GM21515 (cell line): ENCODE results near the gene MTUS2.

Experiments used
- ATAC-seq: cut with Tn5 transposase; IDR thresholded peaks from one replicate; pipeline ENCODE4 v1.9.1; 2021; ENCODE audit not compliant: unreplicated experiment

MTUS2 gene

DNA sequence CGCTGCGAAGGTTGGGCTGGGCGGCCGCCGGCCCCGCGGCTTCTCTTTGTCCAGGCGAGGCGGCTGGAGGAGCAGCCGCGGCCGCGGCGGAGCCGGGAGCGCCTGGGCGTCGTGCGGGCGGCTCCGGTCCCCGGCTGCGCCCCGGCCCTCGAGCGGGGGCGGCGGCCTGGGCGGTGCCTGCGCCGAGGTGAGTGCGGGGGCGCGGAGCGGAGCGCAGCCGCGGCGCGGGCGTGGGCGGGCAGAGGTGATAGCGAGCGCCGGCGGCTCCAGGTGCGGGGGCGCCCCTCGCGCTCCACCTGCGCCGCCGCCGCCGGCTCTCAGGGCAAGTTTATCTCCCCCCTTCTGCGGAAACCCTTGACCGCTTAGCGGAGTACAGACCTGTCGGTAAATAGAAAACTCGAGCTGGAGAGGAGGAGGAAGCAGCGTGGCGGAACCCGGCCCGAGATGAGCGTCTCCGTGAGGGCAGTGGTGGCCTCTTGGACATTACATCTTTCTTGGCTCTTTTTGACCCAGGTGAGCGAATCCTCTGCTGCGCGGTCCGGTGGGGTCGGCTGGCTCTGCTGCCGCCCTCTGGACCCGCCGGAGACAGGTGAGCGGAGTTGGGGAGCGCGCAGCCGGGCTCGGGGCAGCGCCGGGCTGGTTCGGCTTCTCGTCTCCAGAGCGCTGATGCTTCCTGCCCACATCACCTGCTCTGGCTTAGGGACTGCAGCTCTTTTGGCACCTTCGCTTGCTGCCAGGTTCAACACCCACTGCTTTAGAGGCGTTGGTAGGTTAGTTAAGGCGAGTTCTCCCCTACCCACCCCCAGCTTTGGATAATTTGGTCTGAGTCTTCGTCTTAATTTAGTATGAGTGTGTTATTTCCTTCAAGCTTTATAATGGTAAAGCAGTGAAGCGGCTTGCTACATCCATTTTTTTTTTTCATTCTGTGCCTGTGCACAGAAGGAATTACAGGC, at the start of gene MTUS2:
Gene MTUS2, plus strand, starts transcription at position 241 of the 953 bp plus-strand sequence.
- peak; percentile 45 for ATAC-seq

DNA sequence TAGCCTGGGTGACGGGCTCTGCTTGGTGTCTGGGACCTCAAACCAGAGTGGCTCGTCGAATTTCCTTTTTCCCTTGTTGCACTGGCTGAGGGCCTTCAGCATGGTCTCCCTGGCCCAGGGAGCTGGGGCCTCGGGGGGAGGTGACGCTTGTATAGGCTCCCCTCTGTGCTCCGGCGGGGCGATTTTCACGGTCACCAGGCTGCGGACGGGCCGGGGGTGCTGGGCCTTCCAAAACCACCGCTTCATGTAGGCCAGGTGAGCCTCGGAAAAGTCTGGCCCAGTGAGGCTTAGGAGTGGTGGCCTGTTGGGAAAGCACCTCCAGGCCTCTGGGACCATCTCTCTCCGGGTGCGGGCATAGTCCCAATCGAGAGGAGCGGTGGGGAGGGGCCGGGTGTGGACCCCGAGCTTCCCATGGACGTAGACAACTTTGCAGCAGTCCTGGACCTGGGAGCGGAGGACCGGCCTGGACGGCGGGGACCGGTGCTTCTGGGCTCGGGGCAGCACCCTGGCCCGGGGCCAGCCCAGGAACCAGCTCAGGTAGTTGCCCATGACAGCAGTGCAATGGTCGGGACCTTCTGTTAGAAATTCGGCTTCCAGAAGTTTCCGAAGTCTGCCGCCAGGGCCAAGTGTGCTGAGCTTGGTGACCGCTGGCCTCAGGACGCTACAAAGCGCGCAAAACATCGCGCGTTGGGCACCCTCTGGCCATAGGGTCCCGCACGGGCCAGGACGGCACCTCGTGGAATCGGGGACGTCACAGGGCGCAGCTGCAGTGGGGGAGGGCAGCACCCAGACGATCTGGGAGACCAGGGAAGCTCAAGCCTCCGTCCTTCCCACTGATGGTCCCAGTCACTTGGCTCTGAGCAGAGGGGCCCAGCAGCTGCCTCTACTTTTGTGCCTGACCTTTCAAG, 41.6 kb upstream of the MTUS2 start:
- ATAC-seq: no peak

DNA sequence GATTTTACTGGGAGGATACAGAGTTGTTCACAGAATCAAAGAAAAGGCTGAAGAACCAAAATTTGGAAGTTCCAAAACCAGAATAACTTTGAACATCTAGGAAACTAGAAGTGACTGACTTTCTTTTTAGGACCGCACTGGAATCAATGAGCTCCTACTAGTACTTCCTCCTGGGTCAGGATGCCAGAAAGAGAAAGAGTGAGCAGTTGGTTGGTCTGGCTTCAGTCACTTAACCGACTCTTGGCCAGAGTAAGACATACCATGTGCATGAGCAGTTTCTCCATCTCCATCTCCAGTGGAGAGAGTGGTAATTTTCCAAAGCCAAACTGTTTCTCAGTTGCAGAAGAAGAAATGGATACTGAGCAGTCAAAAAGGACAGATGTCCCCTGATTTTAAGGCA, 27.1 kb upstream of the MTUS2 start:
- no peak for ATAC-seq

DNA sequence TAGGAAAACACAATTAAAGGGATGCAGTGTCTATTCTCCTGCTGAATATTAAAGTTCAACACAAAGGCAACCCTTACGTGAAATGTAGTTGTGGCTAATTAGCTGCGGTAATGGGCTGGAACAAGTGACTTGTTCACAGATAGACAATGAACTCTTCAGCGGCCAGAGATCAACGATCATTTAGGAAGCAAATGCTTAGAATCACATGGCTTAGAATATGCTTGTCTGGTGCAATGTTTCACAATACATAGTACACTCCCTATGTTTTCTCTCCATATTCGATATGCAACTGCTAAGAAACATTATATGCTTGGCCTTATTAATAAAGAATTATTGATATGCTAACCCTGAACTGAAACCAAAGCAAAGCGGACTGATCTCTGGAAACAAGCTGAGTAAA, 25.7 kb upstream of the MTUS2 start:
- ATAC-seq: no peak

DNA sequence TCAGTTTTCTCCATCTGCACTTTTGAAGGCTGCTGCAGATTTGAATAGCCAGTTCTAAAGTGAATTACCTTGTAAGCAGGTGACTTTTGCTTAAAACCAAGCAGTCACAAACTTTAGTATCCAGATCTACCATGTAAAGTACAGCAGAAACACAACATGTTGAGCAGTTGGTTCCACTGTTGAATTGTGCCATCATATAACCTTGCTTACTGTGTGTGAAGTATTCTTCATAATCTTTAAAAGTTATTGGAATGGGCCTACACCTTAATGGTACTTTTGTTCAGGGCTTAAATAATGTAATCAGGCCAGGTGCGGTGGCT, 23.2 kb upstream of the MTUS2 start:
- ATAC-seq: no peak

DNA sequence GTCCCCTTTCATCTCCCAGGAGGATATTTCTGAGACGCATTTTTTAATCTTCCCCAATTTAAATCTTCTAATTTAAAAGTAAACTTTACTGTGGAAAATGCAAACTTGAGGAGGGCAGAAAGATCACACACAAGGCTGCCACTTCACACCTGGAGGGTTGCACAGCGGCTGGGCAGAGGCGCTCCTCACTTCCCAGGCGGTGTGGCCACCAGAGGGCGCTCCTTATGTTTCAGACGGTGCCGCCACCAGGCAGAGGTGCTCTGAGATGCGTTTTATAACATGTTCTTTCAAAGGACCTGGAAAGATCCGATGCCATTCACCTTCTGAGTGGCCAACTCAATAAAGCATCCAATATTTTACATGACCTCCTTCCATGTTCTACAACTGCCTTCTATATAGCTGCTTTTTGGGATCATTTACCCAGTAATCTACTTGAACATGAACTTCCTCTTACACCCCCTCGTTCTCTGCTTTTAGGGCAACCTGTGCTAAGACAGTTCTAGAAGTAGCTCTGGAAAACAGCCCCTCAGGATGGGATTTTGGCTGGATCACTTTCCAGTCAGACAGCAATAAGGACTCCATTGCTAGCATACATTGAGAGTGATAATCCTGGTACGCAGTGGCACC, 14.8 kb upstream of the MTUS2 start:
- no peak for ATAC-seq

DNA sequence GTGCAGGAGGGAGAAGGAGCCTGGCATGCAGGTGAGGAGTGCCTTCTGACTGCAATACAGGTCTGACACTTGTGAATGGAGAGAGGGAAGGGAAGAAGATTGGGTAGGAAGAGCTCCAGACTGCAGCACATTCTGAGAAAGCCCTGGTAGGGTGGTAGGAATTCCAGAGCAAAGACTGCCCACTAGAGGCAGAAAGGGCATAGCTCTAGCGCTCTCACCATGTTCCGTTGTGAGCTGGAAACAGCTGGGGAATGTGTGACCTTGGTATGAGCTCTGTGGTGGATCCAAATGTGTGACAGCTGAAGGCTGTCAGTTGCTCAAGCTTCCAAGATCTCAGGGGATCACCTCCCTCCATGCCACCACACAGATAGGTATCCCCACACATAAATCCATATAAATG, 2.9 kb upstream of the MTUS2 start:
- no peak for ATAC-seq

DNA sequence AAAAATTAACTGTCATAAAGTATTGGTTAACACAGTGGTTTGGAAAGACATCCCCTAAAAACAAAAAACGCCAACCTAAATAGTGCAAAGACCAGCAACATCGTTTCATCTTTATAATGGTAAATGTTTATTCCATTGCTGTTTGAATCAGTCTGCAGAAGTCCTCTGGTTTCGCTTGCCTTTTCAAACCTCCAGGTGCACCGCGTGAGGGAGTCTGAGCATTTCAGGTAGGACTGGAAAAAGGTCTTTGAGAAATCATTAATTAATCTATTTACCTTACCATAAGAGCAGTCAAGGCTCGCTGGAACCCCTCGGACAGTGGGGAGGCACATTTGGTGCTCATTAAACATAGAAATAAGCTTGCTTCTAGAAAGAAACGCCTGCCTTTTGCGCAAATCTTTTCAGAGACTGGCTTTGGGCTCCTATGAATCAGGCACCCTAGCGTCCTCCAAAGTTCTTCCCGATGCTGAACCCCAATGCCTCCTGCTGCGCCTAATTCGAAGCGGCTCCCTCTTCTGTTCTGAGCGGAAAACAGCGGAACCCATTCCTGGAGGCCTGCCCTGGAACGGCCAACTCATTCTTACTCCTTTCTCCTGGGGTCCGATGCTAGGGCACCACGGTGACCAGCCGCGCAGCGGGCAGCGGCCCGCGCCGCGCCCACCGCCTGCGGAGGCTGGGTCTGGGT, 951 bp upstream of the MTUS2 start:
- ATAC-seq: no peak

DNA sequence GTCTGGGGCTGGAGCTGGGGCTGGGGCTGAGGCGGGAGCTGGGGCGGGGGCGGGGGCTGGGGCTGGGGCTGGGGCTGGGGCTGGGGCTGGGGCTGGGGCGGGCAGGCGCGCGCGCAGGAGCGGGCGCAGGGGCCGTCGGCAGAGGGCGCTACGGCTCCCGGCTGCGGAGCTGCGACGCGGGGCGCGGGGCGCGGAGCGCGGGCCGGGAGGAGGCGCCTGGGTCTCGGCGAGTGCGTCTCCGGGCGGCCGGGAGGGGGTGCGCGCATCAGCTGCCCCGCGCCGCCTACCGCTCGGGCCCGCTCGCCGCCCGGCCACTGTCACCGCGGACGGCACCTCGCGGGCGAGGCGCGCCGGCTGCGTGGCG, 422 bp upstream of the MTUS2 start:
- ATAC-seq: peak; percentile 63

DNA sequence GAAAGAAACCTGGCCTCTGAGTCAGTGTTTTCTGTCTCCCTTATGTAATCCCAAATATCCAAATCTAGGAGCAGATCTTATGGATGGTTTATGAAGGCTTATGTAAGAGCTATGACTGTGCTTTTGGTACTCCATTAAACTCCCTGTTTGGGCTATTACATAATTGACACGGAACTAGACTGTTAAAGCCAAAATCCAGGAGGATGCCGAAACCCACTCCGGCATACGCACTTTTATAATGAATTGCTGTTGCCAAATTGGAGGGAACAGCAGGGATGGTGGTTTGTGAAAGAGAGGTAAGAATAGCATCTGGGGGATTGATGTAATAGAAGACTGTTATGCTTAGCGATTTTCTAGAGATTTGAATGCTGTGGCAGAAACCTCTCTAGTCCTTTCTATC, 2.0 kb downstream of the MTUS2 start:
- no peak for ATAC-seq

DNA sequence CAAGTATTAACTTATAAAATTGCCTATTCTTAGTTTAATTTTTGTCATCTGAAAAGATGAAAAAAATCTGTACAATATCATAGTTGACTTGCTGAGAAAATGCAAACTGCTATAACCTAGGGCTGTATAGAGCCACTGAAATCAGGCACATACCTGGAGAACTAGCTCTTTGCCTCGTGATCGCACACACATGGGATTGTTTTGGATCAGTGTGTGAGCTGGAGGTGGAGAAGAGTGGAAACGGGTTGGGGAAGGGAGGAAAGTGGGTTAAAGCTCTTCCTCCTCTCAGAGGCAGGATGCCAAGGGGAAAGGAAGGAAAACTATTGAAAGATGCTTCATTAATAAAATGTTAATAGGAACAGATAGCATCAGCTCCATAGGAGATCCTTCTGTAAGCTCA, 2.7 kb downstream of the MTUS2 start:
- ATAC-seq: no peak

DNA sequence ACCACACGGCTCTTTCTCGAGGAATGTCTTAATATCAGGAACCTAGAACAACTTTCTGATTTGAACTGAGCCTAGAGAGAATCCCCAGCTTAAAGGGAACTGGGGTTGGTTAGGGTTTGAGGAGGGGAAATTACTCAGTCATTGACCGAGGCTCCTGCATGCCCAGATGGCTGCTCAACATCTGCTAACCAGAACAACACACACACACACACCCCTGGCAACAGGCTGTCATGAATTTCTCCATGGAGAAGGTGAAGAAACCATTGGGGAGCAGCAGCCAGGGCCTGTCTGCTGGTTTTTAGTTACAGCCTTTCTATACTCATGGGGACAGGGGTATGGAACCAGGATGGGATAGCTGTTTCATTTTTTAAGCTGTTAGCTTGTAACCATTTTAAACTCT, 5.2 kb downstream of the MTUS2 start:
- ATAC-seq: no peak

DNA sequence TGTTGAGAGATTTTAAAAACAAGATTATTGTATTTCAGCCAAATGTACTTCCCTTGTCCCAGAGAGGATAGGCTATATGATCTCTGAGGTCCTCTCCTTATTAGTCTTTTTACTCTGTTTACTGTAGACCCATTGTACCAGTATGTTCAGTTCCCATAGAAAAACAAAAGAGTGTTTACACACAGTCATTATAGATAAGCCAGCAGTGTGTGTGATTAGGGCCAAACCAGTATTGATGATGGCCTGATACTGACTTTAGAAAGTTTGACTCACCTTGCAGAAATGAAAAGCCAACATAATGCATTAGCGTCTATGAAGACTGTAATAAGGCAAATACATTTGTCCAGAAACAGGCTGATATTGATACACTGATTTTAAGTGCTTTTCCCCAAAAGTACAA, 6.2 kb downstream of the MTUS2 start:
- ATAC-seq: no peak

DNA sequence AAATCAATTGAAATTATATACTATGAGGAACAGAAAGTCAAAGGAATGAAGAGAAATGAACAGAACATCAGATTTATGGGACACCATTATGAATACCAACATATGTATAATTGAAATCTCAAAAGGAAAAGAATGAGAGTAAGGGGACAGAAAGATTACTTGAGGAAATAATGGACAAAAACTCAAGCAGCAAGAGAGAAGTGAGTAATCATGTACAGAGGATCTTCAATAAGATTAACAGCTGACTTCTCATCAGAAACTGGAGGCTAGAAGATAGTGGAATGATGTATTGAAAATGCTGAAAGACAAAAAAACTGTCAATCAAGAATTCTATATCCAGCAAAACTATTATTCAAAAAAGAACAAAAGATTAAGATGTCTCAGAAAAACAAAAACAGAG, 10.4 kb downstream of the MTUS2 start:
- no peak for ATAC-seq

DNA sequence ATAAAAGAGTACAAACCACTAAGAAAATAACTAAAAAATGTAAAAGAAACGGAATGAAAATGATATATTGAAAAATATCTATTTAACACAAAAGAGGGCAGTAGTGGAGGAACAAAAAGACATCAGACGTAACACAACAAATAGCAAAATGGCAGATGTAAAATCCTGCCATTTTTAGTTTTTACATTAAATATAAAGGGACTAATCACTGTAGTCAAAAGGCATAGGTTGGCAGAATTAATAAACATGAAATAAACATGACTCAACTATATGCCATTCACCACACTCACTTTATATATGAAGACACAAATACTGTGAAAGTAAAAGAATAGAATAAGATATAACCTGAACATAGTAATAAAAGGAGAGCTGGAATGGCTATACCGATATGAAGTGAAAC, 11.0 kb downstream of the MTUS2 start:
- no peak for ATAC-seq

DNA sequence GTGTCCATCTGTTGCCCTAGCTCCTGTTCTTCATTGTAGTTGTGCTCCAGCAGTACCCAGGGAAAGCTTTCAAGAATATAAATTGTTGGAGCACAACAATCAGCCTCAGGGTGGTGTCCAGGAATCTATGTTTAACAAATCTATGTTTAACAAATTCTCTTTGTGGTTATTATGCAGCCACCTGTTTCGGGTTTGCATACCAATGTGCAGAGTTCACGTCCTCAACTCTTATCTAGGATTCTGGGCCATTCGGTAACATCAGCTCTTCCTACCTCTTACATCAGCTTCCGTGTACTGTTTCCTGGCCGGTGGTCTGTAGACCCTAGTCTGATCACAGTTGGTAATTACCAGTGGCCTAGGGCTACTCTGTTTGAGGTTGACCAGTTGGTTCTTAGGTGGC, 17.0 kb downstream of the MTUS2 start:
- no peak for ATAC-seq

DNA sequence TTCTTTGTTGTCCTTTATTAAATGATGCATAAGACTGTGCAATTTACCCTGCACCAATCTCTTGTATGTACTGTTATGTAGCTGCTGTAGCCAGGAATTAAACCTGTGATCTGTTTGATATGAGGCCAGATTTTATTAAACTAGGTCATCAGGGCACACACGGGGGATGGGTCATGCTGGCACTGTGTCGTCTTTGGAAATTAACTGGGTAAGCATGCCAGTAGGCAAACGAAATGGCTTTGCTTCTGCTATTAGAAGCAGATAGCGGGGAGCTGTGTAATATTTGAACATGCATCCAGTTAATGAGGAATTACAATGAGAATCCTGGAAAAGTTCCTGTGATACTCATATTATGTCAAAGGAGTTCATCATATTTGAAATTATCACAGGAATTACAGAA, 23.5 kb downstream of the MTUS2 start:
- no peak for ATAC-seq

DNA sequence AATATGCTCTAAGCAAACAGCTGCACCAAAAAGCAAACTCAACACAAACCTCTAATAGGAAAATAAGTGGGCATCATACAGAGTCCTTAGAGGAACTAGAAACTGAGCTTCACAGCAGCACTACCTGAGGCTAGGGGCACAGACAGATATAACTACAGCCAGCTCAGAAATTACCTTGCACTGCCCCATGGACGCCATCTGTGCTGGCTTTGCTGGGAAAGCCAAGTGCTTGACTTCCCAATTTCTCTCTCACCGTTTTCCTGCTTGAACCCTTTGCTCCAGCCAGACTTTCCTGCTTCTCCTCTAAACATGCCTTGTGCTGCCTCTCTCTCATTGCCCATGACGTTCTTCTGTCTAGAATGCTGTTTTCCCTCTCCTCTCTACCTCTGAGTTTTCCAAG, 29.3 kb downstream of the MTUS2 start:
- ATAC-seq: no peak

DNA sequence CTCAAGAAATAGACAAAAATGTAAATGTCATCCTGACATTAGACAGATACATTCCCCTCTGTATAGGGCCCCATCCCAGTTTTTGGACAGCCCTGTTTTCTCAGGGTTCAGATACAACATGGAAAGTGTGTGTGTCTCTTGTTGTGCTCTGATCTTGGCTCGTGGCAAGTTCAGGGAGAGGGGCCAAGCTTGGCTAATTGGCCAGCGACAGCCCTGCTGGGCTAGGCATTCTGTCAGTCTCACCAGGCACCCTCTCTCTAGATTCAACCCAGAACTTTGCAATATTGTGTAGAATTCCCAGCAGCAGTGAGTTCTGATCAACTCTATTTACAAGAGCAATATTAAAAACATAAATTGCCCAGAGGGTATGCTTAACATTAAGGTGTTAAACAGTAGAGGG, 30.1 kb downstream of the MTUS2 start:
- ATAC-seq: no peak

DNA sequence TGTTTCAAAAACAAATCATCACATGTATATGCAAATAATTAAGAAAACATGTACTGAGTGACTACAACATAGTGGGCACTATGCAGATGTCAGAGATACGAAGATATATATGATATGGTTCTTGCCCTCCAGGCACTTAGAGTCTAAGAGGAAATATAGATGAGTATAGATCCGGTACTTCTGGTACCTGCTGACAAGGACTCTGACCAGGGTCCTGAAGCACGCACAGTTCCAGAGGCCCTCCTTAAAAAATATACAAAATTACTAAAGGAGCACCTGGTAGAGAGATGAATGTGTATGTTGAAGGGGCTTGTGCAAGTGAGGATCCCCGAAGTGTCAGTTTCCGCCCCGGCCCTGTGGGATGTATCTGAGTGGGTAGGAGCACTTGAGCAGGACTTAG, 31.3 kb downstream of the MTUS2 start:
- no peak for ATAC-seq

DNA sequence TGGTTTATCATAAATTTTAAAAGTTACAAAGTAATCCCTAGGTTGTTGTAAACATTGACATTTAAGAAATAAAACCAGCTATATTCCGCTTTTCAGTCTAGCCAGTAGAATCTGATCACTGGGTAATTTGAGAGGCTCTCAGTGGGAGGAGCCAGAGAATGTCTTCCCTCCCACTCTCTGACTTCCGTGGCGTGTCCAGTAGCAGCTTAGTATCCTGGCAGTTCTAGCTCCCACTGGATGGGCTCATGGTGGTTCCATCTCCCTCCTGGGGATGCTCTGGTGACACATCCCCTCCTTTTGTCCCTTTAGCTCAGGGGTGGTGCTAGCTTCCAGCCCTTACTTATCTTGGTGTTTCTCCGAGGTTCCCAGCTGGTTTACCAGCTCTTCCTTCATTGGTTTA, 34.5 kb downstream of the MTUS2 start:
- no peak for ATAC-seq
